ENCODE measurements around the gene DYNLL1. TPM values are rescaled to one million over a fixed set of nuclear protein-coding genes. Genes with fewer than 3 reads are reported as not detected.
A peak's percentile ranks its signal among the peaks of the same experiment; 100 is the strongest.

The DYNLL1 gene
- total and polyA plus RNA-seq, 2 of the 13 experiments (the other 11 are each of a cell fraction or from before 2014, with no cell fraction given): 271 to 294 TPM

DNA sequence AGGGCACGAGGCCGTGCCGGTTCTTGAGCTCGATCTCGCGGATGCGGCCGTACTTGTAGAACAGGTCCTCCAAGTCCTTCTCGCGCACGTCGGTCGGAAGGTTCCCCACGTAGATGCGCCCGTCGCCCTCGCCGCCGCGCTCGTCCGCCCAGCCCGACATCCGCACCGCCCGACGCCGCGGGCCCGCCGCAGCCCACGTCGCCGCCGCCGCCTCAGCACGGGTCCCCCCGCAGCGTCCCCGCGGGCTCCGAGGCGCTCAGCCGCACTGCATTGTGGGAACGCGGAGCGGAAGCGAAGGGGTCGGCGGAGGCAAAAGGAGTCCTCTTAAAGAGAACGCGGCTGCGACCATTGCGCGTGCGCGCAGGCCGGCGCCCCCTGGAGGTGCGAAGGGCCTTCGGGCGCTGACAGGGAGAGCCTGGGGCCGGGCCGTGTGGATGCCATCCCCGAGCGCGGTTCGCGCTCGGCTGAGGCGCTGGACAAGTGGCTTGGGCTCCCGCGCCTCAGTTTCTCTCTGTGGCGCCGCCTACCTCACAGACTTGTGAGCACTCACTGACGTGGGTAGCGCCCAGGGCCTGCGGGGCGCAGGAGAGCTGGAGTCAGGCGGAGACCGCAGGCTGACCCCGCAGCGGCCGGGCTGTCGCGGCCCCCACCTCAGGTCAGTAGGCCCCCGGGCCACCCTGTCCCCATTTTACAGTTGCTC is 26.3 kb upstream of the DYNLL1 start, which contains the start of gene SRSF9 (continued):
- TF ChIP-seq, protein P1, sequence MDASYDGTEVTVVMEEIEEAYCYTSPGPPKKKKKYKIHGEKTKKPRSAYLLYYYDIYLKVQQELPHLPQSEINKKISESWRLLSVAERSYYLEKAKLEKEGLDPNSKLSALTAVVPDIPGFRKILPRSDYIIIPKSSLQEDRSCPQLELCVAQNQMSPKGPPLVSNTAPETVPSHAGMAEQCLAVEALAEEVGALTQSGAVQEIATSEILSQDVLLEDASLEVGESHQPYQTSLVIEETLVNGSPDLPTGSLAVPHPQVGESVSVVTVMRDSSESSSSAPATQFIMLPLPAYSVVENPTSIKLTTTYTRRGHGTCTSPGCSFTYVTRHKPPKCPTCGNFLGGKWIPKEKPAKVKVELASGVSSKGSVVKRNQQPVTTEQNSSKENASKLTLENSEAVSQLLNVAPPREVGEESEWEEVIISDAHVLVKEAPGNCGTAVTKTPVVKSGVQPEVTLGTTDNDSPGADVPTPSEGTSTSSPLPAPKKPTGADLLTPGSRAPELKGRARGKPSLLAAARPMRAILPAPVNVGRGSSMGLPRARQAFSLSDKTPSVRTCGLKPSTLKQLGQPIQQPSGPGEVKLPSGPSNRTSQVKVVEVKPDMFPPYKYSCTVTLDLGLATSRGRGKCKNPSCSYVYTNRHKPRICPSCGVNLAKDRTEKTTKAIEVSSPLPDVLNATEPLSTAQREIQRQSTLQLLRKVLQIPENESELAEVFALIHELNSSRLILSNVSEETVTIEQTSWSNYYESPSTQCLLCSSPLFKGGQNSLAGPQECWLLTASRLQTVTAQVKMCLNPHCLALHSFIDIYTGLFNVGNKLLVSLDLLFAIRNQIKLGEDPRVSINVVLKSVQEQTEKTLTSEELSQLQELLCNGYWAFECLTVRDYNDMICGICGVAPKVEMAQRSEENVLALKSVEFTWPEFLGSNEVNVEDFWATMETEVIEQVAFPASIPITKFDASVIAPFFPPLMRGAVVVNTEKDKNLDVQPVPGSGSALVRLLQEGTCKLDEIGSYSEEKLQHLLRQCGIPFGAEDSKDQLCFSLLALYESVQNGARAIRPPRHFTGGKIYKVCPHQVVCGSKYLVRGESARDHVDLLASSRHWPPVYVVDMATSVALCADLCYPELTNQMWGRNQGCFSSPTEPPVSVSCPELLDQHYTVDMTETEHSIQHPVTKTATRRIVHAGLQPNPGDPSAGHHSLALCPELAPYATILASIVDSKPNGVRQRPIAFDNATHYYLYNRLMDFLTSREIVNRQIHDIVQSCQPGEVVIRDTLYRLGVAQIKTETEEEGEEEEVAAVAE (CRISPR knock-in tag; IDR thresholded peaks at IDR 0.05; ENCODE audit: borderline replicate concordance): 0 out of 2 replicates have a peak, but pooled peaks have one; percentile 48
- no peak for TF ChIP-seq SATB2 (CRISPR knock-in tag; IDR thresholded peaks at IDR 0.05)
- TF ChIP-seq, protein P2, sequence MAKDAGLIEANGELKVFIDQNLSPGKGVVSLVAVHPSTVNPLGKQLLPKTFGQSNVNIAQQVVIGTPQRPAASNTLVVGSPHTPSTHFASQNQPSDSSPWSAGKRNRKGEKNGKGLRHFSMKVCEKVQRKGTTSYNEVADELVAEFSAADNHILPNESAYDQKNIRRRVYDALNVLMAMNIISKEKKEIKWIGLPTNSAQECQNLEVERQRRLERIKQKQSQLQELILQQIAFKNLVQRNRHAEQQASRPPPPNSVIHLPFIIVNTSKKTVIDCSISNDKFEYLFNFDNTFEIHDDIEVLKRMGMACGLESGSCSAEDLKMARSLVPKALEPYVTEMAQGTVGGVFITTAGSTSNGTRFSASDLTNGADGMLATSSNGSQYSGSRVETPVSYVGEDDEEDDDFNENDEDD (CRISPR knock-in tag; IDR thresholded peaks at IDR 0.05; ENCODE audit: borderline replicate concordance): peak; percentile 81
- peak; percentile 62; the same call in 1 of the 2 replicates for TF ChIP-seq PHF20 (CRISPR knock-in tag; IDR thresholded peaks at IDR 0.05)
- no peak for TF ChIP-seq SMAD9 (CRISPR knock-in tag; IDR thresholded peaks at IDR 0.05)
- no peak for TF ChIP-seq ZNF383 (CRISPR knock-in tag; IDR thresholded peaks at IDR 0.05; ENCODE audit: borderline replicate concordance)
- TF ChIP-seq CREB1 (IDR thresholded peaks at IDR 0.05): no peak
- TF ChIP-seq CREB1 (CRISPR knock-in tag; IDR thresholded peaks at IDR 0.05): no peak
- no peak for TF ChIP-seq ZBED4 (CRISPR knock-in tag; IDR thresholded peaks at IDR 0.05; ENCODE audit: borderline replicate concordance)
- TF ChIP-seq SUZ12 (IDR thresholded peaks at IDR 0.05; ENCODE audit: low read depth, low read length): peak; percentile 49; the same call in 1 of the 2 replicates
- no peak for TF ChIP-seq SETDB1 (CRISPR knock-in tag; IDR thresholded peaks at IDR 0.05; ENCODE audit: borderline replicate concordance)
- TF ChIP-seq MYNN (CRISPR knock-in tag; IDR thresholded peaks at IDR 0.05; ENCODE audit: low read depth): no peak
- no peak for TF ChIP-seq FOXM1 (CRISPR knock-in tag; IDR thresholded peaks at IDR 0.05)
- no peak; the same call in 1 of the 2 replicates for TF ChIP-seq ZNF674 (CRISPR knock-in tag; IDR thresholded peaks at IDR 0.05; ENCODE audit: low read depth)
- TF ChIP-seq, protein P3, sequence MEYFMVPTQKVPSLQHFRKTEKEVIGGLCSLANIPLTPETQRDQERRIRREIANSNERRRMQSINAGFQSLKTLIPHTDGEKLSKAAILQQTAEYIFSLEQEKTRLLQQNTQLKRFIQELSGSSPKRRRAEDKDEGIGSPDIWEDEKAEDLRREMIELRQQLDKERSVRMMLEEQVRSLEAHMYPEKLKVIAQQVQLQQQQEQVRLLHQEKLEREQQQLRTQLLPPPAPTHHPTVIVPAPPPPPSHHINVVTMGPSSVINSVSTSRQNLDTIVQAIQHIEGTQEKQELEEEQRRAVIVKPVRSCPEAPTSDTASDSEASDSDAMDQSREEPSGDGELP (IDR thresholded peaks at IDR 0.05; ENCODE audit: borderline replicate concordance, low read depth): no peak
- TF ChIP-seq MED8 (CRISPR knock-in tag; IDR thresholded peaks at IDR 0.05; ENCODE audit: insufficient replicate concordance): peak; percentile 41
- TF ChIP-seq CERS6 (CRISPR knock-in tag; IDR thresholded peaks at IDR 0.05): no peak
